IPS DF 6.9 (cell line): ENCODE data around the gene CASP8AP2.
"Not testable (repeated sequence)": the region's sequence is repeated elsewhere in the genome, so short reads cannot be mapped to it uniquely, and the experiment has no call there.

Source experiments
- DNase-seq: peaks from one replicate; pipeline ENCODE4 v3.0.0-alpha.2; 2013; ENCODE audit warnings: low read depth, low spot score
- H3K27ac ChIP-seq: one replicate; pipeline ENCODE4 v1.5.1; 2013; ENCODE audit warnings: low read length, control low read depth
- H3K27me3 ChIP-seq: 2 replicates; pipeline ENCODE4 v1.6.1; 2013; ENCODE audit warnings: mild to moderate bottlenecking, low read length; ENCODE audit not compliant: control insufficient read depth, insufficient read depth
- H3K36me3 ChIP-seq: 2 replicates; pipeline ENCODE4 v1.6.1; 2013; ENCODE audit warnings: low read length; ENCODE audit not compliant: control insufficient read depth, insufficient read depth
- H3K4me1 ChIP-seq: 2 replicates; pipeline ENCODE4 v1.6.1; 2013; ENCODE audit warnings: low read length; ENCODE audit not compliant: control insufficient read depth, insufficient read depth
- H3K4me3 ChIP-seq: 2 replicates; pipeline ENCODE4 v1.5.1; 2013; ENCODE audit warnings: mild to moderate bottlenecking, low read length
- H3K9me3 ChIP-seq: 2 replicates; pipeline ENCODE4 v1.6.1; 2013; ENCODE audit warnings: low read length, inconsistent platforms; ENCODE audit not compliant: control insufficient read depth, insufficient read depth
- WGBS: extraction: QIAGEN DNeasy Blood & Tissue Kit; methylation state at CpG from one replicate; pipeline ENCODE4 v1.1.7; 2013; ENCODE audit warnings: mixed read lengths, missing lambda C conversion rate; ENCODE audit not compliant: insufficient read length, insufficient coverage; 5-methylcytosine and 5-hydroxymethylcytosine counted together

Gene CASP8AP2

DNA sequence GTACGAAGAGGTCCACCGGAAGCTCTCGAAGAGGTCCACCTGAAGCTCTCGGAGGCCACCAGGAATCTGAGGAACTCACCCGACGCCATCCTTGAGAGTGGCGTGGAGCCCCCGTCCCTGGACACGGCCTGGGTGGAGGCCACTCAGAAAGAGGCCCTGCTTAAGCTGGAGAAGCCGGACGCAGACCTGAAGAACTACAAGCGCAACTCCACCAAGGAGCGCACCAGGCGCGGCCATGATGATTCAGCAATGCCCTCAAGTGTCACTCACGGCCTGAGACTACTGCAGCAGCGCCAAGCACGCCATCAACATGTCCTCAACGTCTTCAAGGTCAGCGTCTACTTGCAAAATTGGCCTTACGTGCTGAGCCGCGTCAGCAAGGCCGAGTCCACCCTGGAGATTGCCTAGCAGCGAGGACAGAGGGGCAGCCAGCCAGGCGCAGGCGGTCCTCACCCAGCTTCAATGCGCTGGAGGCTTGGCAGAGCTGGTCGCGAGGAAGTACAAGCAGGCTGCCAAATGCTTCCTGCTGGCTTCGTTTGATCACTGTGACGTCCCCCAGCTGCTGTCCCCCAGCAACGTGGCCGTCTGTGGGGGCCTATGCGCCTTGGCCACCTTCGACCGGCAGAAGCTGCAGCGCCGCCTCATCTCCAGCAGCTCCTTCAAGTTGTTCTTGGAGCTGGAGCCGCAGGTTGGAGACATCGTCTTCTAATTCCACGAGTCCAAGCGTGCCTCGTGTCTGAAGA, 56.9 kb downstream of the CASP8AP2 start:
- WGBS: no CpG with 5 or more reads among the region's 44 CpGs
- no peaks in the 10 kb centered on the region for H3K4me1 ChIP-seq
- H3K9me3 ChIP-seq: no peaks in the 10 kb centered on the region
- H3K4me3 ChIP-seq: no peak overlapping the region
- H3K27me3 ChIP-seq: no peaks in the 10 kb centered on the region
- no peak overlapping the region for H3K27ac ChIP-seq
- no peak for DNase-seq
- H3K36me3 ChIP-seq: no peaks in the 10 kb centered on the region

DNA sequence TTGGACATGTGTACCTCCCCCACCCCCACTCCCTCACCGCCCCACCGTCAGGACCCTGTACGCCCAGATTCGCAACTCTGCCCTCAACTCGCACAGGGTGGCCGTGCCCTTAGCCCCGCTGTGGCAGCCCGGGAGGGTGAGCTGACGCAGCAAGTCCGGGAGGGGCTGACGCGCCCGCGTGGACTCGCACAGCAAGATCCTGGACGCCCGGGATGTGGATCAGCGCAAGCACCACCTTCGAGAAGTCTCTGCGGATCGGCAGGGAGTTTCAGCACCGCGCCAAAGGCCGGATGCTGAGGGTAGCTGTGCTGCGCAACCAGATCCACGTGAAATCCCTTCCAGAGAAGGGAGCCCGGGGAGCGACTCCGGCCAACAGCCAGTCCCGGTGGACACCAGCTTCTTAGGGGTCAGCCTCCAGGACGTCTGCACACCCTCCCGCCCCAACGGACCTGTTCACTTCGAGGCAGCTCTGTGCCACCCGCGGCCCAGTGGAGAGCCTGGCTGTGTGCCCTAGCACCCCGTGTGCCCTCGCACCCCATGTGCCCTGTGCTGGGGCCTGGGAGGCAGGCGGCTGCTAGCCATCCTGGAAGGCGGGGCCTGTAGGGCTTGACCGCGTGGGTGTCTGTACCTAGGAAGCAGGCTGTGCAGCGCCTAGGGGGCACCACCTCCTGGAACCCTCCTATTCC, 57.9 kb downstream of the CASP8AP2 start:
- Histone ChIP-seq H3K4me3 (no peak overlapping the region), H3K27ac (no peak overlapping the region), H3K36me3 (no peaks in the 10 kb centered on the region), H3K4me1 (no peaks in the 10 kb centered on the region), H3K27me3 (no peaks in the 10 kb centered on the region), H3K9me3 (no peaks in the 10 kb centered on the region)
- WGBS: no CpG with 5 or more reads among the region's 43 CpGs
- DNase-seq: no peak

DNA sequence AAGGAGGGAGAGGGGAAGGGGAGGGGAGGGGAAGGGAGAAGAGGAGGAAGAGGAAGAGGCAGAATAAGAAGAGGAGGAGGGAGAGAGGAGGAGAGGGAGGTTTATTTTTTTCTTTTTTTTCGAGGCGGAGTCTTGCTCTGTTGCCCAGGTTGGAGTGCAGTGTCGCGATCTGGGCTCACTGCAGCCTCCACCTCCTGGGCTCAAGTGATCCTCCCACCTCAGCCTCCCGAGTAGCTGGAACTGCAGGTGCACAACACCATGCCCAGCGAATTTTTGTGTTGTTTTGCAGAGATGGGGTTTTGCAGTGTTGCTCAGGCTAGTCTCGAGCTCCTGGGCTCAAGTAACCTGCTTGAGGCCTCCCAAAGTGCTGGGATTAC, 58.4 kb downstream of the CASP8AP2 start:
- no peaks in the 10 kb centered on the region for H3K4me1 ChIP-seq
- no peaks in the 10 kb centered on the region for H3K9me3 ChIP-seq
- no peaks in the 10 kb centered on the region for H3K36me3 ChIP-seq
- no CpG with 5 or more reads among the region's 7 CpGs for WGBS
- no peaks in the 10 kb centered on the region for H3K27me3 ChIP-seq
- no peak for DNase-seq
- no peak overlapping the region for H3K4me3 ChIP-seq
- H3K27ac ChIP-seq: no peak overlapping the region

DNA sequence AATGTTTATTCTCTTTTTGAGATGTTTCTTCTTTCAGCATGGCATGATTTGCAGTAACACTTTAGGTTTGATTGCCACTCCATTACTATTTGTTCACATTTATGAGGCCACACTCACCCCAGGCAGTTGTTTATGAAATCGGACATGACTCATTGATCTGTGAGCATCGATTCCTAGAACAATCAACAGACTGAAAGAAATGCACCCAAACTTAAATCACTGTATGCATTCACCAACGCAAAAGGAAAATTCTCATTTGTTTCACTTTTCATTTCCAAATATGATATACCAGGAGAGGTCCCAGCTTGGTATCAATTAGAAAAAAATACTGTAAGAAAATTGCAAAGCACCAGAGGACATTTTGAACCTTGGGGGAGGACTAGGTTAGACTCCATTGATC, 59.2 kb downstream of the CASP8AP2 start:
- H3K4me3 ChIP-seq: no peak overlapping the region
- DNase-seq: no peak
- no peak overlapping the region for H3K27ac ChIP-seq
- H3K36me3 ChIP-seq: no peaks in the 10 kb centered on the region
- no peaks in the 10 kb centered on the region for H3K27me3 ChIP-seq
- H3K4me1 ChIP-seq: no peaks in the 10 kb centered on the region
- no peaks in the 10 kb centered on the region for H3K9me3 ChIP-seq
- WGBS: no CpG with 5 or more reads among the region's 3 CpGs

DNA sequence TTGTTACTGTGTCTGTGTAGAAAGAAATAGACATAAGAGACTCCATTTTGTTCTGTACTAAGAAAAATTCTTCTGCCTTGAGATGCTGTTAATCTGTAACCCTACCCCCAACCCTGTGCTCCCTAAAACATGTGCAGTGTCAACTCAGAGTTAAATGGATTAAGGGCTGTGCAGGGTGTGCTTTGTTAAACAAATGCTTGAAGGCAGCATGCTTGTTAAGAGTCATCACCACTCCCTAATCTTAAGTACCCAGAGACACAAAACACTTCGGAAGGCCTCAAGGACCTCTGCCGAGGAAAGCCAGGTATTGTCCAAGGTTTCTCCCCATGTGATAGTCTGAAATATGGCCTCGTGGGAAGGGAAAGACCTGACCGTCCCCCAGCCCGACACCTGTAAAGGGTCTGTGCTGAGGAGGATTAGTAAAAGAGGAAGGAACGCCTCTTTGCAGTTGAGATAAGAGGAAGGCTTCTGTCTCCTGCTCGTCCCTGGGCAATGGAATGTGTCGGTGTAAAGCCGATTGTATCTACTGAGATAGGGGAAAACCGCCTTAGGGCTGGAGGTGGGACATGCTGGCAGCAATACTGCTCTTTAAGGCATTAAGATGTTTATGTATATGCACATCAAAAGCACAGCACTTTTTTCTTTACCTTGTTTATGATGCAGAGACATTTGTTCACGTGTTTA, 61.3 kb downstream of the CASP8AP2 start:
- not testable (repeated sequence) for H3K27ac ChIP-seq, DNase-seq, H3K36me3 ChIP-seq, H3K27me3 ChIP-seq, H3K9me3 ChIP-seq, H3K4me3 ChIP-seq, H3K4me1 ChIP-seq
- WGBS: no CpG with 5 or more reads among the region's 11 CpGs

DNA sequence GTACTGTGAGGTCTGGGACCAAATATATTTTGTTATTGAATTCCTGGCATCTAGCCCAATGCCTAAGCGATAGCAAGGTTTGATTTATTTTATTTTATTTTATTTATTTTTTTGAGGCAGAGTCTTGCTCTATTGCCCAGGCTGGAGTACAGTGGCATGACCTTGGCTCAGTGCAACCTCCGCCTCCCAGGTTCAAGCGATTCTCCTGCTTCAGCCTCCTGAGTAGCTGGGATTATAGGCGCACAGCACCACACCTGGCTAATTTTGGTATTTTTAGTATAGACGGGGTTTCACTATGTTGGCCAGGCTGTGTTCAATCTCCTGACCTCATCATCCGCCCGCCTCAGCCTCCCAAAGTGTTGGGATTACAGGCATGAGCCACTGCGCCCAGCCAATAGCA, 62.9 kb downstream of the CASP8AP2 start:
- WGBS: no CpG with 5 or more reads among the region's 8 CpGs
- H3K27ac ChIP-seq, H3K4me3 ChIP-seq, H3K36me3 ChIP-seq, H3K27me3 ChIP-seq, H3K4me1 ChIP-seq, H3K9me3 ChIP-seq, DNase-seq: not testable (repeated sequence)

DNA sequence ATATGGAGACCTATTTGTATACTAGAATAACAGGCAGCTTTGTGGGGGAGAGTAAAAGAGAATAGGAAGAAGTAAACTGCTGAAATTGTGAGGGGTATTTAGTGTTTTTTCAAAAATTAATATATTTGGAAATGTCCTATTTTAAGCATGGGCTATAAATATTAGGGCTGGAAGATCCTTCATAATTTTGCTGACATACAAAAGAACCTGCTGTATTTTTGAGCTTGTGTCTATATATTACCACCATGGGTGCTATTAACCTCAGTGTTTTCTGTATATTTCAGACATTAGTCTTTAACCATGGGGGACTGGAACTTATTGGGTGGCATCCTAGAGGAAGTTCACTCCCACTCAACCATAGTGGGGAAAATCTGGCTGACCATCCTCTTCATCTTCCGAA, 64.5 kb downstream of the CASP8AP2 start, which contains the start of gene GJA10:
GJA10 (plus strand) TSS at position 301 of the 400 bp plus-strand sequence; CDS start at position 301, 0 bp downstream.
- no peak within 1 kb of the TSS for H3K27ac ChIP-seq
- H3K9me3 ChIP-seq: no peaks in the 10 kb centered on the region
- peaks cover 3% of the 10 kb centered on the region; the same call in 1 of the 2 replicates for H3K4me1 ChIP-seq
- DNase-seq: no peak
- no peaks in the 10 kb centered on the region for H3K27me3 ChIP-seq
- no peaks in the 10 kb centered on the region for H3K36me3 ChIP-seq
- WGBS: no CpG with 5 or more reads among the region's 1 CpG
- H3K4me3 ChIP-seq: no peak within 1 kb of the TSS

DNA sequence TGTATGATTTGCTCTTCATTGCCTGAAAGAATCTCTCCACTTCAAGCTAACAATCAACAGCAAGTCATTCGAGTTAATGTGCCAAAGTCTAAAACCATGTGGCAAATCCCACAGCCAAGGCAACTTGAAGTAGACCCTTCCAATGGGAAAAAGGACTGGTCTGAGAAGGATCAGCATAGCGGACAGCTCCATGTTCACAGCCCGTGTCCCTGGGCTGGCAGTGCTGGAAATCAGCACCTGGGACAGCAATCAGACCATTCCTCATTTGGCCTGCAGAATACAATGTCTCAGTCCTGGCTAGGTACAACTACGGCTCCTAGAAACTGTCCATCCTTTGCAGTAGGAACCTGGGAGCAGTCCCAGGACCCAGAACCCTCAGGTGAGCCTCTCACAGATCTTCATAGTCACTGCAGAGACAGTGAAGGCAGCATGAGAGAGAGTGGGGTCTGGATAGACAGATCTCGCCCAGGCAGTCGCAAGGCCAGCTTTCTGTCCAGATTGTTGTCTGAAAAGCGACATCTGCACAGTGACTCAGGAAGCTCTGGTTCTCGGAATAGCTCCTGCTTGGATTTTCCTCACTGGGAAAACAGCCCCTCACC, 65.7 kb downstream of the CASP8AP2 start:
- Histone ChIP-seq H3K4me1 (peaks cover 3% of the 10 kb centered on the region; the same call in 1 of the 2 replicates), H3K27ac (no peak overlapping the region), H3K9me3 (no peaks in the 10 kb centered on the region), H3K4me3 (no peak overlapping the region), H3K27me3 (no peaks in the 10 kb centered on the region), H3K36me3 (no peaks in the 10 kb centered on the region)
- DNase-seq: peak; percentile 55
- WGBS: no CpG with 5 or more reads among the region's 8 CpGs

DNA sequence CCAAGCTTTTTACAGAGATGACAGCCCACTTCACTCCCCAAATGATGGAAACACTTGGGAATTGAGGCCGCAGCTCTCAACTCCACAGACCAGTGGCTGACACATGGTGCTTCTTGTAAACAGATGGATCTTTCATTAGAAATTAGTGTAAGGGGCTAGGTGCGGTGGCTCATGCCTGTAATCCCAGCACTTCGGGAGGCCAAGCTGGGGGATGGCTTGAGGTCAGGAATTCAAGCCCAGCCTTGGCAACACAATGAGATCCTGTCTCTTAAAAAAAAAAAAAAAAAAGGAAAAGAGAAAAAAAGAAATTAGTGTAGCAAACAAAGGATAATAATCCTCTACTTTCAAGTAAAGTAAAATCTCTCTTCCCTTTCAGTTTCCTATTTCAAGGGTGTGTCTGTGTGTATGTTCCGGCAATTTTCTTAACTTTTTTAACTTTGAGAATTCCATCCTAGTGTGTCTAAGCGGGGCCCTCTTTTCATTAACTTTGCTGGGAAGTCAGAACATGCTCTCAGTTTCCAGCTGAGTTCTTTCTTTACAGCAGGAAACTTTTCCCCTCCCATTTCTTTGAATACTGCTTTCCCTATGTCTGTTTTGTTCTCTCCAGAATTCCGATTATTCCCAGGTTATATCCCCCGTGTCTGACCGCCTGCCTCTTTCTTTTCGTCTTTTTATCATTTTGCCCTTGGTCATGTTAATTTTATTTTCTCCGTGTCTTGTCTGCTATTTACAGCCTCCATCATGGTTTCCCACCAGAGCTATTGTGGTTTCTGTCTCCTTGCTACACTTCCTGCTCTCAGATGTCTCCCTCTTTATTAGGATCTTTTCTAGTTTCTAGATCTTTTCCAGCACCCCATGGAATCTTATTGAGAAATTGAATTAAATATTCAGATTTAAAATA, 80.6 kb downstream of the CASP8AP2 start:
- H3K4me3 ChIP-seq, H3K27me3 ChIP-seq, H3K9me3 ChIP-seq, DNase-seq, H3K27ac ChIP-seq, H3K36me3 ChIP-seq, H3K4me1 ChIP-seq: not testable (repeated sequence)
- WGBS: no CpG with 5 or more reads among the region's 10 CpGs

DNA sequence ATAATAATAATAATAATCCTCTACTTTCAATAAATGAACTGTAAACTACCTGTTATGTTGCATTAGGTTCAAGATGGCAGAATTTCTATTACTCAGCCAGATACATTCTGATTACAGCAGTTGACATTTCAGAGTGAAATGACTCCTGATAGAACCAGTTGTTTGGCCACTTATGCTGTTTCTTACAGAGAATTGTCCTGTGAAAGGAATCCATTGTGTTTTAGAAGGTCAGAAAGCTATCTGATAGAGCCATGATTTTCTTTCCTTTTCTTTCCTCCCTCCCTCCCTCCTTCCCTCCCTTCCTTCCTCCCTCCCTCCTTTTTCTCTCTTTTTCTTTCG, 81.2 kb downstream of the CASP8AP2 start:
- H3K36me3 ChIP-seq: no peaks in the 10 kb centered on the region
- H3K27ac ChIP-seq: no peak overlapping the region
- no peaks in the 10 kb centered on the region for H3K4me1 ChIP-seq
- H3K27me3 ChIP-seq: no peaks in the 10 kb centered on the region
- no CpG with 5 or more reads among the region's 1 CpG for WGBS
- no peaks in the 10 kb centered on the region for H3K9me3 ChIP-seq
- DNase-seq: no peak
- H3K4me3 ChIP-seq: no peak overlapping the region
